ENCODE results near the gene RGL1.

GRCh38 chr1:183812686-183813569 lies 8.0 kb downstream of the RGL1 start:
- no peak for TF ChIP-seq POLR2A (IDR thresholded peaks at IDR 0.05)
- no peak for TF ChIP-seq CTCF (IDR thresholded peaks at IDR 0.05 in 4 of 5, conservative IDR thresholded peaks at IDR 0.05 in 1 of 5)
